Loucy (cell line): ENCODE measurements around the gene SMTNL2.

ENCODE experiments used
- CTCF ChIP-seq: fragments of 200-600 bp; sonication (generic); conservative IDR thresholded peaks from 2 replicates; pipeline ENCODE4 v1.5.1; 2014; ENCODE audit warnings: mild to moderate bottlenecking, antibody characterized with exemption, low read length
- EZH2phosphoT487 ChIP-seq: fragments of 200-600 bp; IDR thresholded peaks from 2 replicates; pipeline ENCODE4 v1.6.1; 2018; ENCODE audit warnings: antibody characterized with exemption, mild to moderate bottlenecking, moderate library complexity, borderline replicate concordance

- TF ChIP-seq CTCF: no peak
- TF ChIP-seq EZH2phosphoT487: no peak
These were observed 46.7 kb upstream of the SMTNL2 start for GRCh38 chr17:4537451-4538235.
